ENCODE data around the gene SIPA1L3.

GRCh38 chr19:38072776-38073750 lies 166.1 kb downstream of the SIPA1L3 start:
- no peak for TF ChIP-seq CTCF (IDR thresholded peaks at IDR 0.05)
- TF ChIP-seq MAX (IDR thresholded peaks at IDR 0.05), result no peak
- no peak for TF ChIP-seq EP300 (IDR thresholded peaks at IDR 0.05)
- TF ChIP-seq NFE2L2 (conservative IDR thresholded peaks at IDR 0.05; ENCODE audit: low read length), result no peak
- no peak for TF ChIP-seq JUN (IDR thresholded peaks at IDR 0.05)
- no peak for TF ChIP-seq MAFK (IDR thresholded peaks at IDR 0.05; ENCODE audit: partially characterized antibody)
- no peak for TF ChIP-seq CEBPB (IDR thresholded peaks at IDR 0.05)
- TF ChIP-seq POLR2A (IDR thresholded peaks at IDR 0.05; ENCODE audit: low read length), result no peak
- TF ChIP-seq ZNF302 (CRISPR knock-in tag; IDR thresholded peaks at IDR 0.05), result no peak
- TF ChIP-seq ELK1 (IDR thresholded peaks at IDR 0.05; ENCODE audit: low read depth, low read length), result no peak
- no peak for TF ChIP-seq ZFP36 (IDR thresholded peaks at IDR 0.05; ENCODE audit: borderline replicate concordance, partially characterized antibody)
- TF ChIP-seq JUNB (IDR thresholded peaks at IDR 0.05), result no peak
- TF ChIP-seq SMC3 (IDR thresholded peaks at IDR 0.05), result no peak
